Mucosa of stomach (tissue), 1 donor: ENCODE measurements around the gene BTN3A1.

Source experiments
- H3K27me3 ChIP-seq: one replicate; pipeline ENCODE4 v1.7.0; 2013; ENCODE audit warnings: mild to moderate bottlenecking, low read length; ENCODE audit not compliant: control insufficient read depth, insufficient read depth
- H3K36me3 ChIP-seq: one replicate; pipeline ENCODE4 v1.7.0; 2013; ENCODE audit warnings: low read length; ENCODE audit not compliant: control insufficient read depth, insufficient read depth
- H3K4me1 ChIP-seq: one replicate; pipeline ENCODE4 v1.7.0; 2013; ENCODE audit warnings: mild to moderate bottlenecking, low read length; ENCODE audit not compliant: control insufficient read depth, insufficient read depth
- H3K4me3 ChIP-seq: one replicate; pipeline ENCODE4 v1.7.0; 2013; ENCODE audit warnings: low read length
- H3K9ac ChIP-seq: one replicate; pipeline ENCODE4 v1.7.0; 2013; ENCODE audit warnings: mild to moderate bottlenecking, low read length, moderate library complexity
- H3K9me3 ChIP-seq: one replicate; pipeline ENCODE4 v1.7.0; 2013; ENCODE audit warnings: mild to moderate bottlenecking, low read length, moderate library complexity; ENCODE audit not compliant: control insufficient read depth
- donor health status: Pancreatic carcinoma.

The BTN3A1 gene

GRCh38 chr6:26436018-26436417, 33.9 kb downstream of the BTN3A1 start:
- Histone ChIP-seq H3K36me3 (no peaks in the 10 kb centered on the region), H3K4me1 (peaks cover 7% of the 10 kb centered on the region), H3K9me3 (no peaks in the 10 kb centered on the region), H3K9ac (no peak overlapping the region), H3K4me3 (no peak overlapping the region), H3K27me3 (no peaks in the 10 kb centered on the region)

GRCh38 chr6:26437550-26437949, 35.5 kb downstream of the BTN3A1 start:
- Histone ChIP-seq H3K4me1 (peaks cover 11% of the 10 kb centered on the region), H3K36me3 (no peaks in the 10 kb centered on the region), H3K4me3 (no peak overlapping the region), H3K9ac (no peak overlapping the region), H3K9me3 (no peaks in the 10 kb centered on the region), H3K27me3 (no peaks in the 10 kb centered on the region)

DNA sequence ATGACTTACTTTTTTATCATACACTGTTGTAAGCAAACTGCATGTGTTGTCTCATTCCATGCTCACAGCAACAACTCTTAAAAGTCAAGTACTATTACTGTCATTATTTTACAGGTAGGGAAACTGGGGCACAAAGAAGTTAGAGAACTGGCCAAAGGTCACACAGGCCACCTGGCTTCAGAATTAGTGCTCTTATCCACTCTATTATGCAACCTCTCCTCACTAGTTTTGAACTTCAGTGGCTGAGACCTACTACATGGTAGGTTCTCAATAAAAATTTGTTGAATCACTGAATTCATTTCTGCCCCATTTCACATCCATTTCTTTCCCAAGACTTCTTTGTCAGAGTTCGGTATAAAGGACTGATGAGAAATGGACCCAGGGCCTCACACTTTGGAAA, 35.9 kb downstream of the BTN3A1 start:
- Histone ChIP-seq H3K9ac (no peak overlapping the region), H3K27me3 (no peaks in the 10 kb centered on the region), H3K9me3 (no peaks in the 10 kb centered on the region), H3K36me3 (no peaks in the 10 kb centered on the region), H3K4me1 (peaks cover 11% of the 10 kb centered on the region), H3K4me3 (no peak overlapping the region)

DNA sequence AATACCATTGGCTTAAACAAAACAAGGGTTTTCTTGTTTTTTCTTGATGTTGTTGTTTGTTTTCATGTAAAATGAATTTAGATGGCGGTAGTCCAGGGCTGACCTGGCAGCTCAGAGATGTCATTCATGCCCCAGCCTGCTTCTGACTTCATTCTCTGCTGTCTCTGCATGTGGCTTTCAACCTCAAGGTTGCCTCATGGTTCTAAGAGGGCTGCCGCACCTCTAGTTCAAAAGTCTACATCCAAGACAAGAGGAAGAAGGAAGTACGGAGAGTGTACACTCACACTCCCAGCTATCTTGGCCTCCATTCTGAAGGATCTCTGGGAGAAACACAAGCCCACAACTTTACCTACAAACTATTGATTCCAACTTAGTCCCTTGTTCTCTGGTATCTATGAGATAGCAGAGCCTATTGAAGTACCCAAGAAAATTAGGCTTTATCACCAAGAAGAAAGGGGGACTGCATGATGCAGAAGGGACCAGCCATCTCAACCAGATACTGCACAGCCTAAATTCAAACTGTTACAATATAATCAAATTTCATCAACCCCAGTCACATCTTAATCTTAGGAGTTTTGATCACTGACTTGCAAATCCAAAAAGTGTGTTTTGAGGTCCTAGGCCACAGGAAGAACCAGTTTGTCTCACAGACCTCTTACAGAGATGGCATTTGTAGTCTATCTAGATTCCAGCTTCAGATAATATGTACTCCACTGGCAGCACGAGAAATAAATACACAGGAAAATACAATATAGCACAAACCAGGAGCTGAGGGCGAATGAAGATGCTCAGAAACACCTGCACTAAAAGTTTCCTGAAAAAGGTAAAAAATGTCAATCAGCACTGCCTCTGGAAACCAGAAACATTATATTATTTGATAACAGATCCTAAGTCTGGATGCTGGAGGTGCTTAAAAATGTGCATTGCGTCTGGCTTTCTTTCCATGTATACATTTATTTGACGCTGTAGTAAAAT, 37.4 kb downstream of the BTN3A1 start:
- Histone ChIP-seq H3K27me3 (no peaks in the 10 kb centered on the region), H3K4me1 (peaks cover 11% of the 10 kb centered on the region), H3K4me3 (peak overlapping the region; percentile 80), H3K9ac (peak overlapping the region; percentile 72), H3K9me3 (no peaks in the 10 kb centered on the region), H3K36me3 (no peaks in the 10 kb centered on the region)

DNA sequence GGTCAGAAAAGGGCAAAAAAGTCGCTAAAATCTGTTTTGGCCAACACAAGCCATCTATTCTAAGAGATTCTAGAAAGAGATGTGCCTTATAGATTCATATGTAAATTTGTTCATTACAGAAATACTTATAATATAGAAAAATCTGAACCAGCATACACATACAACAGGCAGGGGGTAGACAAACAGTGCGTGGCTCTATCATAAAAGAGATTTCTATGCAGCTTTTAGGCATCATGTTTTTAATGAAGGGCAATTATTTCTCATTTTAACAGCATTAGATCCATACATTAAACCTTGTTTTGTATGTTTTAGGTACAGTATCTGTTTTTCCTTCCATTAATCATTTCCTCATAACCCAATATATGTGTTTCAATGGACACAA, 38.9 kb downstream of the BTN3A1 start:
- Histone ChIP-seq H3K9ac (peak overlapping the region; percentile 72), H3K27me3 (no peaks in the 10 kb centered on the region)

GRCh38 chr6:26441977-26442376, 39.9 kb downstream of the BTN3A1 start:
- no peaks in the 10 kb centered on the region for H3K36me3 ChIP-seq
- H3K27me3 ChIP-seq, result no peaks in the 10 kb centered on the region
- H3K4me3 ChIP-seq, result no peak overlapping the region
- H3K4me1 ChIP-seq, result peaks cover 11% of the 10 kb centered on the region
- no peaks in the 10 kb centered on the region for H3K9me3 ChIP-seq
- peak overlapping the region; percentile 72 for H3K9ac ChIP-seq

More for the DNA sequence above, 38.9 kb downstream of the BTN3A1 start:
- Histone ChIP-seq H3K4me3 (peak overlapping the region; percentile 80), H3K9me3 (no peaks in the 10 kb centered on the region), H3K36me3 (no peaks in the 10 kb centered on the region), H3K4me1 (peaks cover 11% of the 10 kb centered on the region)

- peaks cover 4% of the 10 kb centered on the region for H3K4me1 ChIP-seq
- H3K36me3 ChIP-seq, result no peaks in the 10 kb centered on the region
- H3K9me3 ChIP-seq, result no peaks in the 10 kb centered on the region
- H3K27me3 ChIP-seq, result no peaks in the 10 kb centered on the region
- H3K9ac ChIP-seq, result no peak overlapping the region
- H3K4me3 ChIP-seq, result no peak overlapping the region
These were observed 44.0 kb downstream of the BTN3A1 start for GRCh38 chr6:26445934-26446667.

DNA sequence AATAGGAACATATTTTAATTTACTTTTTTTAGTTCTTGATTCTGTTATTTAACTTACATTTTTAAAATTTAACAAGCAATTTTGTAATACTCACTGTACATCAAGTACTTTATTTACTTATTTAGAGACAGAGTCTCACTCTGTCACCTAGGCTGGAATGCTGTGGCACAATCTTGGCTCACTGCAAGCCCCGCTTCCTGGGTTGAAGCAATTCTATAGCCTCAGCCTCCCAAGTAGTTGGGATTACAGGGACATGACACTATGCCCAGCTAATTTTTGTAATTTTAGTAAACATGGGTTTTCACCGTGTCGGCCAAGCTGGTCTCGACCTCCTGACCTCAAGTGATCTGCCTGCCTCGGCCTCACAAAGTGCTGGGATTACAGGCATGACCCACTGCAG, 45.2 kb downstream of the BTN3A1 start:
- Histone ChIP-seq H3K36me3 (no peaks in the 10 kb centered on the region), H3K9ac (no peak overlapping the region), H3K9me3 (no peaks in the 10 kb centered on the region), H3K4me3 (no peak overlapping the region), H3K27me3 (no peaks in the 10 kb centered on the region), H3K4me1 (no peaks in the 10 kb centered on the region)

DNA sequence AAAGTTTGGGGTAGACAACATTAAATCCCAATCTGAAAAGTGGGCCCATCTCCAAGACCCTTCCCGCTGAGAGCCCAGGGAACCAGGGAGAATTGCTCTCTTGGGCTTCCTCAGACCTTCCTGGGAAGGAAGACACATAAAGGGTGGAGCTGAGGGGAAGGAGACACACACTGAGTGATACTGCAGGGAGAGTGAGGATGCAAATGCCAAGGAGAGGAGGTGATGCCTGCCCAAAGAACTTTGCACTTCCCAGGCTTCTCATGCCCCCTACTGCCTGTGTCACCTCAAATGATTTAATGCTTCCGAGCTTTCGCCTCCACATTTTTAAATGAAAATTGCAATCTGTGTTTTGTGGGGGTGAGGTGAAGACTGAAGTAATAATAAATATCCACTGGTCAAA, 48.2 kb downstream of the BTN3A1 start:
- Histone ChIP-seq H3K27me3 (no peaks in the 10 kb centered on the region), H3K9me3 (no peaks in the 10 kb centered on the region), H3K4me1 (no peaks in the 10 kb centered on the region), H3K36me3 (no peaks in the 10 kb centered on the region), H3K9ac (no peak overlapping the region), H3K4me3 (no peak overlapping the region)

GRCh38 chr6:26452631-26453235, 50.7 kb downstream of the BTN3A1 start:
- H3K4me1 ChIP-seq, result peaks cover 5% of the 10 kb centered on the region
- H3K27me3 ChIP-seq, result no peaks in the 10 kb centered on the region
- no peaks in the 10 kb centered on the region for H3K36me3 ChIP-seq
- H3K9me3 ChIP-seq, result no peaks in the 10 kb centered on the region
- no peak overlapping the region for H3K4me3 ChIP-seq
- H3K9ac ChIP-seq, result no peak overlapping the region

GRCh38 chr6:26454631-26455030, 52.6 kb downstream of the BTN3A1 start:
- no peaks in the 10 kb centered on the region for H3K9me3 ChIP-seq
- H3K9ac ChIP-seq, result no peak overlapping the region
- H3K4me3 ChIP-seq, result no peak overlapping the region
- no peaks in the 10 kb centered on the region for H3K27me3 ChIP-seq
- peaks cover 12% of the 10 kb centered on the region for H3K4me1 ChIP-seq
- H3K36me3 ChIP-seq, result no peaks in the 10 kb centered on the region
